ENCODE measurements around the gene STN1. TPM values are rescaled to one million over a fixed set of nuclear protein-coding genes. Genes with fewer than 3 reads are reported as not detected.

The STN1 gene
- total RNA-seq, 1 experiment from 2014 or later = 16.1 TPM

- Mint-ChIP-seq H3K36me3 (ENCODE audit: insufficient read depth, unreplicated experiment) (peaks cover 20% of the 10 kb centered on the region), H3K4me3 (ENCODE audit: unreplicated experiment) (no peak overlapping the region), H3K9me3 (ENCODE audit: unreplicated experiment) (no peaks in the 10 kb centered on the region), H3K4me1 (ENCODE audit: low read depth, unreplicated experiment) (no peaks in the 10 kb centered on the region), H3K27ac (ENCODE audit: unreplicated experiment) (no peak overlapping the region), H3K27me3 (ENCODE audit: insufficient read depth, unreplicated experiment) (no peaks in the 10 kb centered on the region)
- CTCF ChIA-PET = no interaction called here
- Histone ChIP-seq H3K27me3 (replicated peaks; ENCODE audit: control insufficient read depth, insufficient read depth, low read length) (no peaks in the 10 kb centered on the region), H3K36me3 (ENCODE audit: control insufficient read depth, insufficient read depth, low read length) (peaks cover 3% of the 10 kb centered on the region), H3K4me3 (ENCODE audit: low read depth, low read length) (no peak overlapping the region), H3K9me3 (peaks cover 9% of the 10 kb centered on the region), H3K4me1 (peaks cover 33% of the 10 kb centered on the region)
- TF ChIP-seq CTCF (IDR thresholded peaks at IDR 0.05; ENCODE audit: insufficient read depth in 1 of 2, low read depth in 1 of 2, low read length in 1 of 2, severe bottlenecking in 1 of 2, unreplicated experiment in 1 of 2) = no peak
- intact Hi-C loops (cut with micrococcal nuclease; ENCODE audit: unreplicated experiment) = loop anchor here (2.0 kb wide), 1 partner anchor 47 kb away; the partner anchor contains the start of gene SLK
- POLR2A ChIA-PET = no interaction called here
- no peak for DNase-seq
- BruUV-seq (replicated peaks) = no TSS peak
Observed at GRCh38 chr10:103919648-103920025, 1.7 kb upstream of the STN1 start.

DNA sequence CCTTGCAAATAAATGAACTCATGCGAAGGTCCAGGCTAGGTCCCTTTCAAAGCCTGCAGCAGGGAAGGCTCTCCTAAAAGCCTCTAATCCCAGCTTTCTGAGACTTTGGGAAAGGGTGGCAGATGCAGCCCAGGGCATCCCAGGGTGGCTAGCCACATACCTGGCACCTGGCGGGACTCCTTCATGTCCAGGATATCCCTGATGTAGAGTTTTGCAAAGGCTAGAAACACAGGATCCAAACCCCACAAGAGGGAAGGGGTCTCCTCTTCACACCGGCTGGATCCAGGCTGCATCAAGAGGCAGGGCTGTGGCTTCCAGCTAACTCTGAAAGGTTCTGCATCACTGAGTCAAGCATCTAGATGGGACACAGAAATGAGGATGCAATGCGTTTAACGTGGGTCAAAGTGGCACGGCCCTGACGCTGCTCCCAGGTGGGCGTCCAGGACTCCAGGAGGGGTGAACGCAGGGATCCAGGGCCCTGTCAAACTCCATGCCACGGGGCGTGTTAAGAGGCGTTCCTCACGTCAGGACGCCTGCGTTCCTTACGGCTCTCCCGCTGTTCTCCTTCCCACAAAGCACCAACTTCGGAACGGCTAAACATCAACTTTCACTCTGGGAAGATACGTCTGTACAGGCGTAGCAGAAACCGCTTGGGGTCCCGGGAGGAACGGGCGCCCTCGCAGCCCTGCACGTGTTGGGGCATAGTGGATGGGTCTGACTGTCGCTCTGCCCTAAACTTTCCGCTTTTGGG, 507 bp downstream of the STN1 start:
- H3K27me3 ChIP-seq (replicated peaks; ENCODE audit: control insufficient read depth, insufficient read depth, low read length) = no peaks in the 10 kb centered on the region
- ChIA-PET CTCF (interaction anchor here (0.7 kb wide), 1 partner anchor 44 kb away, joined by 4 read pairs; no protein-coding TSS in a partner anchor), POLR2A (interaction anchor here (0.6 to 1.0 kb wide), 4 partner anchors 7 to 46 kb away, joined by 3 to 4 read pairs (median 4); no protein-coding TSS in a partner anchor)
- TF ChIP-seq CTCF (IDR thresholded peaks at IDR 0.05; ENCODE audit: insufficient read depth in 1 of 2, low read depth in 1 of 2, low read length in 1 of 2, severe bottlenecking in 1 of 2, unreplicated experiment in 1 of 2) = no peak
- Mint-ChIP-seq H3K4me3 (ENCODE audit: unreplicated experiment) (peak overlapping the region; percentile 95), H3K36me3 (ENCODE audit: insufficient read depth, unreplicated experiment) (peaks cover 20% of the 10 kb centered on the region), H3K27ac (ENCODE audit: unreplicated experiment) (peak overlapping the region; percentile 94), H3K4me1 (ENCODE audit: low read depth, unreplicated experiment) (no peaks in the 10 kb centered on the region), H3K9me3 (ENCODE audit: unreplicated experiment) (no peaks in the 10 kb centered on the region), H3K27me3 (ENCODE audit: insufficient read depth, unreplicated experiment) (no peaks in the 10 kb centered on the region)
- intact Hi-C loops (cut with micrococcal nuclease; ENCODE audit: unreplicated experiment) = loop anchor here (1.0 to 2.0 kb wide), 3 partner anchors 9 to 49 kb away; partner anchors contain the start of gene SLK
- H3K36me3 ChIP-seq (ENCODE audit: control insufficient read depth, insufficient read depth, low read length) = peaks cover 3% of the 10 kb centered on the region
- peak in 1 of 2 experiments; percentile 52 for DNase-seq
- peaks cover 17% of the 10 kb centered on the region for H3K4me1 ChIP-seq
- peak overlapping the region; percentile 64 for H3K4me3 ChIP-seq (ENCODE audit: low read depth, low read length)
- no TSS peak for BruUV-seq (replicated peaks)
- peaks cover 11% of the 10 kb centered on the region for H3K9me3 ChIP-seq

DNA sequence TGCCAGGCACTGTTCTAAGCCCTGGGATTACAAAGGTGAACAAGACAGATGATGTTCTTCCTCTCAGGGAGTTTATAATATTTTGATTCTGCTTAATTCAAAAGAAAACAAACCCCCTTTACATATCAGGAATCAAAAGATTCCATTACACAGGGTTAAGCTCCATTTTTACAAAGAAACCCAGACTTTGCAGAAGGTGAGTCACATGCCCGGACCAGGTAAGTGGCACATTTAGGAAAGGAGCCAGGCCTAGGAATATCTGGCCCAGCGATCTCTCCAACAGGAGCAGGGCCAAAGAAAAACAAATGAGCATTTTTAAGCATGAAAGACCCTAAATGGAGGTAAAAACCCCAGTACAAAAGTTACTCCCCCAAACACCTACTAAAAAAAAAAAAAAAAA, 1.1 kb downstream of the STN1 start:
- Histone ChIP-seq H3K4me3 (ENCODE audit: low read depth, low read length) (peak overlapping the region; percentile 64), H3K9me3 (peaks cover 11% of the 10 kb centered on the region), H3K27me3 (replicated peaks; ENCODE audit: control insufficient read depth, insufficient read depth, low read length) (no peaks in the 10 kb centered on the region), H3K36me3 (ENCODE audit: control insufficient read depth, insufficient read depth, low read length) (peaks cover 3% of the 10 kb centered on the region), H3K4me1 (peaks cover 17% of the 10 kb centered on the region)
- intact Hi-C loops (cut with micrococcal nuclease; ENCODE audit: unreplicated experiment) = no loop called here
- peaks cover 20% of the 10 kb centered on the region for H3K36me3 Mint-ChIP-seq (ENCODE audit: insufficient read depth, unreplicated experiment)
- peak overlapping the region; percentile 95 for H3K4me3 Mint-ChIP-seq (ENCODE audit: unreplicated experiment)
- ChIA-PET CTCF (no interaction called here), POLR2A (interaction anchor here (1.0 kb wide), 1 partner anchor 19 kb away, joined by 4 read pairs; no protein-coding TSS in a partner anchor)
- H3K27ac Mint-ChIP-seq (ENCODE audit: unreplicated experiment) = peak overlapping the region; percentile 94
- no peak for DNase-seq
- no peak for TF ChIP-seq CTCF (IDR thresholded peaks at IDR 0.05; ENCODE audit: insufficient read depth in 1 of 2, low read depth in 1 of 2, low read length in 1 of 2, severe bottlenecking in 1 of 2, unreplicated experiment in 1 of 2)
- TSS peak; percentile 63 for BruUV-seq (replicated peaks)
- H3K27me3 Mint-ChIP-seq (ENCODE audit: insufficient read depth, unreplicated experiment) = no peaks in the 10 kb centered on the region
- H3K9me3 Mint-ChIP-seq (ENCODE audit: unreplicated experiment) = no peaks in the 10 kb centered on the region
- H3K4me1 Mint-ChIP-seq (ENCODE audit: low read depth, unreplicated experiment) = no peaks in the 10 kb centered on the region
